Endothelial cell (in vitro differentiated cells): ENCODE results near the gene ENAH. TPM values are rescaled to one million over a fixed set of nuclear protein-coding genes. Genes with fewer than 3 reads are reported as not detected.

ENCODE experiments used
- DNase-seq: peaks from one replicate; pipeline ENCODE4 v3.0.0; 2021; ENCODE audit warnings: low spot score
- H3K27ac Mint-ChIP-seq: one replicate; pipeline ENCODE4 v1.8.0; 2021; ENCODE audit warnings: mixed read lengths, inconsistent platforms; ENCODE audit not compliant: unreplicated experiment
- H3K27me3 Mint-ChIP-seq: one replicate; pipeline ENCODE4 v1.8.0; 2021; ENCODE audit warnings: mild to moderate bottlenecking, moderate library complexity, mixed read lengths, inconsistent platforms; ENCODE audit not compliant: unreplicated experiment
- H3K36me3 Mint-ChIP-seq: one replicate; pipeline ENCODE4 v1.8.0; 2021; ENCODE audit warnings: mild to moderate bottlenecking, low read depth, mixed read lengths, inconsistent platforms; ENCODE audit not compliant: unreplicated experiment
- H3K4me1 Mint-ChIP-seq: one replicate; pipeline ENCODE4 v1.8.0; 2021; ENCODE audit warnings: mild to moderate bottlenecking, mixed read lengths, inconsistent platforms; ENCODE audit not compliant: unreplicated experiment
- H3K4me3 Mint-ChIP-seq: one replicate; pipeline ENCODE4 v1.8.0; 2021; ENCODE audit warnings: mild to moderate bottlenecking, mixed read lengths, inconsistent platforms; ENCODE audit not compliant: unreplicated experiment
- H3K9me3 Mint-ChIP-seq: one replicate; pipeline ENCODE4 v1.8.0; 2021; ENCODE audit warnings: mixed read lengths, inconsistent platforms; ENCODE audit not compliant: unreplicated experiment
- total RNA-seq: library from RNA; stranded (reverse); fragmentation: NEBNext Ultra II Directional; extraction: Animal tissue kit (Norgen Biotek cat#: 25700); gene quantifications from one replicate; pipeline ENCODE4 v1.2.1, GENCODE V29; 2021; ENCODE audit not compliant: unreplicated experiment
- TF ChIP-seq, protein P1 (sequence below): fragments of 200-600 bp; sonication (generic); IDR thresholded peaks from one replicate; pipeline ENCODE4 v1.5.0; 2021; ENCODE audit warnings: antibody characterized with exemption; ENCODE audit not compliant: unreplicated experiment

Gene ENAH
- total RNA-seq, 1 donor from 2014 or later = 82.9 TPM

GRCh38 chr1:225653463-225654276 is 747 bp upstream of the ENAH start:
- peaks cover 10% of the 10 kb centered on the region for H3K27me3 Mint-ChIP-seq
- peak overlapping the region; percentile 94 for H3K4me3 Mint-ChIP-seq
- no peaks in the 10 kb centered on the region for H3K9me3 Mint-ChIP-seq
- TF ChIP-seq, protein P1, sequence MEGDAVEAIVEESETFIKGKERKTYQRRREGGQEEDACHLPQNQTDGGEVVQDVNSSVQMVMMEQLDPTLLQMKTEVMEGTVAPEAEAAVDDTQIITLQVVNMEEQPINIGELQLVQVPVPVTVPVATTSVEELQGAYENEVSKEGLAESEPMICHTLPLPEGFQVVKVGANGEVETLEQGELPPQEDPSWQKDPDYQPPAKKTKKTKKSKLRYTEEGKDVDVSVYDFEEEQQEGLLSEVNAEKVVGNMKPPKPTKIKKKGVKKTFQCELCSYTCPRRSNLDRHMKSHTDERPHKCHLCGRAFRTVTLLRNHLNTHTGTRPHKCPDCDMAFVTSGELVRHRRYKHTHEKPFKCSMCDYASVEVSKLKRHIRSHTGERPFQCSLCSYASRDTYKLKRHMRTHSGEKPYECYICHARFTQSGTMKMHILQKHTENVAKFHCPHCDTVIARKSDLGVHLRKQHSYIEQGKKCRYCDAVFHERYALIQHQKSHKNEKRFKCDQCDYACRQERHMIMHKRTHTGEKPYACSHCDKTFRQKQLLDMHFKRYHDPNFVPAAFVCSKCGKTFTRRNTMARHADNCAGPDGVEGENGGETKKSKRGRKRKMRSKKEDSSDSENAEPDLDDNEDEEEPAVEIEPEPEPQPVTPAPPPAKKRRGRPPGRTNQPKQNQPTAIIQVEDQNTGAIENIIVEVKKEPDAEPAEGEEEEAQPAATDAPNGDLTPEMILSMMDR = no peak
- peak overlapping the region; percentile 92 for H3K27ac Mint-ChIP-seq
- H3K4me1 Mint-ChIP-seq = peaks cover 9% of the 10 kb centered on the region
- peaks cover 7% of the 10 kb centered on the region for H3K36me3 Mint-ChIP-seq
- peak; percentile 56 for DNase-seq

DNA sequence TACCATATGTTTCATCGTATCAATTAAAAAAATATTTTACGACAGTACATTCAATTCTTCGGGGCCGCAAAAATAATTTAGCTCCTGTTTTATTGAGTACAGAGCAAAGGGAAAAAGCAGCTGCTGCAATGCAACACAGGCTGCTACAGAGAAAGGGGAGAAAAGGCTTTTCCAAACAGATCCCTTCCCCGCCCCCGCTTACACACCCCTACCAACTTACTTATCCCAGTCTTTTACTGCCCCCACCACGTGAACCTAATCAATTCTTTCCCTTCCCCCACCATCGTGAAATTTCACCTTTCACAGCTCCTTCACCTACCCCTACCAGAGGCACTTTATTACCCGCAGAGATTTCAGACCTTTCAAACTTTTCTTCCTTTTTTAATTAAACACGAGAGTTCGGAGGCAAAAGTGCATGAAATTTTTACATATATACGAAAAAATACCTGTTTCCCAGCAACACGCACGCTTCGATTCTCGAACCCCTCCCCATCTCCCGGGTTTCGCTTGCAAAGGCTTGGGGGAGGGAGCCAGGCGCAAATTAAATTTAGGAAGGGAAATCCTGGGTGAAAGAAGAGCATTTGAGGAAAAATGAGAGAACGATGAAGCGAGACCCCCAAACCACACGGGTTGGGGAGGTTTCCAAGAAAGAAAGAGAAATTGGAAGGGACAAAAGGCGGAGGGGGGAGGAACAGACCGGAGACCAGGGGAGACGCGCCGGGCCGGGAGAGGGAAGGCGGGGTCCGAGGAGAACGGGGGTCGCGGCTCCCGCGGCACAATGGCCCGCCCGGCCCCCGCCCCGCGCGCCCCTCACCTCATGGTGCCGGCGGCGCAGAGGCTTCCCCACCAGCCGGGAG is 823 bp downstream of the ENAH start:
- no peak for DNase-seq
- H3K4me1 Mint-ChIP-seq = peaks cover 9% of the 10 kb centered on the region
- TF ChIP-seq, protein P1 = no peak
- no peaks in the 10 kb centered on the region for H3K9me3 Mint-ChIP-seq
- H3K27ac Mint-ChIP-seq = peak overlapping the region; percentile 88
- H3K36me3 Mint-ChIP-seq = peaks cover 7% of the 10 kb centered on the region
- peaks cover 10% of the 10 kb centered on the region for H3K27me3 Mint-ChIP-seq
- H3K4me3 Mint-ChIP-seq = peak overlapping the region; percentile 95

DNA sequence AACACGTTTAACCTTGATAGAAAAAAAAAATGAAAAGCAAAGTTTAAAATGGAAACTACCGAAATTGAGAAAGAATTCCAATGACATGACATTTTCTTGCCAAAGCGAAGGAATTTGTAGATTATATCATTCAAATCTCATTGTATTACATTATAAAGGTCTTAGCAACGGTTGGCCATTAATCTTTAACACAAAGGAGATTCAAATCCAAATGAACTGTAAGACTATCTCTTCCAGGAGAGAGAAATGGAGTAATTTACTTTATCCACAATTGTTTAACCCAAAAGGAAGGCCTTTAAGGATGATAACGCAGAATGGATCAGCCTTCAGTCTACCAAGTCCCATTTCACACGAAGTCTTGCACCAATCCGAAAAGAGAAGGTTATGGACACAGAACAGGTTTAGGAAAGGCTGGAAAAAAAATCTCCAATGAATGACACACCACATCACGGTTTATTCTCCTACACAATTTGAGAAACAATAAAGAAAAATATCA is 1.5 kb downstream of the ENAH start:
- no peak for DNase-seq
- peaks cover 9% of the 10 kb centered on the region for H3K4me1 Mint-ChIP-seq
- peaks cover 7% of the 10 kb centered on the region for H3K36me3 Mint-ChIP-seq
- TF ChIP-seq, protein P1 = no peak
- H3K9me3 Mint-ChIP-seq = no peaks in the 10 kb centered on the region
- peak overlapping the region; percentile 88 for H3K27ac Mint-ChIP-seq
- peaks cover 10% of the 10 kb centered on the region for H3K27me3 Mint-ChIP-seq
- H3K4me3 Mint-ChIP-seq = peak overlapping the region; percentile 95

- Mint-ChIP-seq H3K4me1 (peaks cover 9% of the 10 kb centered on the region), H3K4me3 (no peak overlapping the region), H3K36me3 (peaks cover 7% of the 10 kb centered on the region), H3K27ac (no peak overlapping the region), H3K9me3 (no peaks in the 10 kb centered on the region), H3K27me3 (peaks cover 10% of the 10 kb centered on the region)
- DNase-seq = no peak
- TF ChIP-seq, protein P1 = no peak
Observed at GRCh38 chr1:225650179-225650578, 2.7 kb downstream of the ENAH start.
